ENCODE measurements around the gene LHX3. TPM values are rescaled to one million over a fixed set of nuclear protein-coding genes. Genes with fewer than 3 reads are reported as not detected.
A peak's percentile ranks its signal among the peaks of the same experiment; 100 is the strongest.

The LHX3 gene
- total and polyA plus RNA-seq, 2 of the 8 experiments (the other 6 are each of a cell fraction or from before 2014, with no cell fraction given) = 0.02 TPM; not detected in 1

DNA sequence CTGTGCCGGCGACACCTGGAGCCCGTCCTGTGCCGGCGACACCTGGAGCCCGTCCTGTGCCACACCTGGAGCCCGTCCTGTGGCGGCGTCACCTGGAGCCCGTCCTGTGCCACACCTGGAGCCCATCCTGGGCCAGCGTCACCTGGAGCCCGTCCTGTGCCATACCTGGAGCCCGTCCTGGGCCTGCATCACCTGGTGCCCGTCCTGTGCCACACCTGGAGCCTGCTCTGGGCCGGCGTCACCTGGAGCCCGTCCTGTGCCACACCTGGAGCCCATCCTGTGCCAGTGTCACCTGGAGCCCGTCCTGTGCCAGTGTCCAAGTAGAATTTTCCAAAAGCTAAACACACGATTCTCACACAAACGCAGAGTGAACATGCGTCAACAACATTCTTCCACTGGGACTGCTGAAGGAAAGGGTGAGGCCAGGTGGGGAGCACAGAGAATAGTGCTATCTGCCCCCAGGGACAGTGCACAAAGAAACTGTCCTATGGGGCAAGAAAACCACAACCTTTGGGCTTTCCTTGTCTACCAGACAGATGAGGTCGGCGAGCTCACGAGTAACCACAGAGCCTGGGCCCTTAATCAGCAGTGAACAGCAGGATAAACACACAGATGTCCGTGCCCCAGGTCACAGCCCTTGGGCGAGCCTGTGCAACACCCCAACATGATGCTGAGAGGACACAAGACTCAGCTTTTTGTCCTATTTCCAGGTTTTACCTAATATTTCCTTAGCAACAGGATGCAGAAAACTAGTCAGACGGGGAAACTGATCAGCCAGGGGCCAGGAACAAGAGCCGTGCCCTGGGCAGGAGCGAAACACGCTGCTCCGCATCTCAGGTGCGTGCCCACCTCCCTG, 32.8 kb upstream of the LHX3 start:
- Histone ChIP-seq H2BK15ac (ENCODE audit: low read length) (no peak overlapping the region), H2AK5ac (ENCODE audit: low read depth, low read length) (no peak overlapping the region), H2BK120ac (replicated peaks; ENCODE audit: low read depth, low read length) (no peak overlapping the region), H2BK5ac (ENCODE audit: low read depth, low read length) (peak overlapping the region; percentile 66; the same call in 1 of the 2 replicates), H4K5ac (ENCODE audit: insufficient read length, low read depth, low read length) (no peak overlapping the region), H3K27ac (ENCODE audit: low read depth, low read length) (no peak overlapping the region), H3K79me2 (ENCODE audit: control insufficient read depth in 1 of 2, insufficient read depth in 2 of 2, low read length in 2 of 2) (peaks cover 11 to 83% of the 10 kb centered on the region in 2 experiments; a peak in 3 of 4 replicates), H3K14ac (ENCODE audit: insufficient read length) (no peak overlapping the region), H3K79me1 (ENCODE audit: low read depth, low read length) (peaks cover 36% of the 10 kb centered on the region), H3K9me3 (ENCODE audit: insufficient read depth in 2 of 2, low read depth in 1 of 2, low read length in 1 of 2) (no peaks in the 10 kb centered on the region), H3K36me3 (ENCODE audit: control insufficient read depth in 2 of 4, insufficient read depth in 4 of 4, low read length in 3 of 4) (peaks cover 0 to 14% (median 4%) of the 10 kb centered on the region in 4 experiments; a peak in 3 of 8 replicates), H3K18ac (ENCODE audit: extremely low read depth, low read length) (no peak overlapping the region), H2BK12ac (ENCODE audit: low read depth, low read length) (no peak overlapping the region), H3K4me1 (replicated peaks in 1 of 4; ENCODE audit: control insufficient read depth in 3 of 4, insufficient read depth in 4 of 4, low read length in 3 of 4) (no peaks in the 10 kb centered on the region; a peak in 3 of 7 replicates), H3K23ac (ENCODE audit: insufficient read length) (no peak overlapping the region), H3K4ac (replicated peaks; ENCODE audit: insufficient read length, low read depth, low read length) (no peak overlapping the region), H4K91ac (replicated peaks; ENCODE audit: insufficient read length, low read length) (no peak overlapping the region), H2AFZ (ENCODE audit: low read length) (no peak overlapping the region), H3K4me2 (ENCODE audit: insufficient read depth in 1 of 2, low read depth in 2 of 2, low read length in 2 of 2) (no peak overlapping the region), H4K8ac (ENCODE audit: extremely low read depth, insufficient read depth, low read length) (no peak overlapping the region), H3K23me2 (ENCODE audit: low read depth, low read length) (no peaks in the 10 kb centered on the region), H3K27me3 (replicated peaks in 1 of 4; ENCODE audit: control insufficient read depth in 3 of 4, extremely low read depth in 1 of 4, insufficient read depth in 3 of 4, low read length in 3 of 4) (no peaks in the 10 kb centered on the region), H3K56ac (replicated peaks; ENCODE audit: insufficient read length, low read depth, low read length) (no peak overlapping the region), H3K4me3 (ENCODE audit: extremely low read depth in 1 of 4, insufficient read depth in 2 of 4, low read depth in 3 of 4, low read length in 4 of 4) (no peak overlapping the region), H2BK20ac (ENCODE audit: low read length) (no peak overlapping the region), H4K20me1 (replicated peaks in 1 of 2; ENCODE audit: control insufficient read depth in 1 of 2, insufficient read depth in 2 of 2, low read length in 2 of 2) (peaks cover 20 to 30% of the 10 kb centered on the region in 2 experiments), H3K9ac (replicated peaks in 1 of 4; ENCODE audit: extremely low read depth in 1 of 4, low read depth in 3 of 4, low read length in 3 of 4) (no peak overlapping the region)
- DNase-seq (ENCODE audit: low read depth in 1 of 2, low spot score in 2 of 2) = no peak
- FAIRE-seq = no peak
- 94% methylated on average over 32 of the region's 32 CpGs; no CpG with 5 or more reads in 1 of the 2 experiments for WGBS, 2 experiments (ENCODE audit: extremely low coverage in 1 of 2, insufficient coverage in 1 of 2, insufficient read length in 1 of 2, insufficient replicate concordance in 2 of 2, low coverage in 1 of 2, low lambda C conversion rate in 2 of 2, missing lambda C conversion rate in 1 of 2)
- CTCF ChIA-PET (ENCODE audit: partially characterized antibody) = interaction anchor here (0.7 to 1.8 kb wide), 5 partner anchors 10 to 32 kb away, joined by 3 to 10 read pairs (median 3); no protein-coding TSS in a partner anchor
- POLR2A ChIA-PET (ENCODE audit: partially characterized antibody) = no interaction called here
- TF ChIP-seq, protein P1, sequence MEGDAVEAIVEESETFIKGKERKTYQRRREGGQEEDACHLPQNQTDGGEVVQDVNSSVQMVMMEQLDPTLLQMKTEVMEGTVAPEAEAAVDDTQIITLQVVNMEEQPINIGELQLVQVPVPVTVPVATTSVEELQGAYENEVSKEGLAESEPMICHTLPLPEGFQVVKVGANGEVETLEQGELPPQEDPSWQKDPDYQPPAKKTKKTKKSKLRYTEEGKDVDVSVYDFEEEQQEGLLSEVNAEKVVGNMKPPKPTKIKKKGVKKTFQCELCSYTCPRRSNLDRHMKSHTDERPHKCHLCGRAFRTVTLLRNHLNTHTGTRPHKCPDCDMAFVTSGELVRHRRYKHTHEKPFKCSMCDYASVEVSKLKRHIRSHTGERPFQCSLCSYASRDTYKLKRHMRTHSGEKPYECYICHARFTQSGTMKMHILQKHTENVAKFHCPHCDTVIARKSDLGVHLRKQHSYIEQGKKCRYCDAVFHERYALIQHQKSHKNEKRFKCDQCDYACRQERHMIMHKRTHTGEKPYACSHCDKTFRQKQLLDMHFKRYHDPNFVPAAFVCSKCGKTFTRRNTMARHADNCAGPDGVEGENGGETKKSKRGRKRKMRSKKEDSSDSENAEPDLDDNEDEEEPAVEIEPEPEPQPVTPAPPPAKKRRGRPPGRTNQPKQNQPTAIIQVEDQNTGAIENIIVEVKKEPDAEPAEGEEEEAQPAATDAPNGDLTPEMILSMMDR (IDR thresholded peaks at IDR 0.05; ENCODE audit: control extremely low read depth in 1 of 3, insufficient read depth in 1 of 3, low read depth in 1 of 3, low read length in 3 of 3) = no peak
- TF ChIP-seq POLR2A (IDR thresholded peaks at IDR 0.05; ENCODE audit: control extremely low read depth in 1 of 2, low read depth in 2 of 2, low read length in 2 of 2) = no peak
- TF ChIP-seq SIRT6 (IDR thresholded peaks at IDR 0.05; ENCODE audit: low read length) = no peak
- no peak for TF ChIP-seq ASH2L (IDR thresholded peaks at IDR 0.05; ENCODE audit: low read length)
- TF ChIP-seq RXRA (IDR thresholded peaks at IDR 0.05; ENCODE audit: insufficient read depth, low read depth, low read length) = no peak
- TF ChIP-seq POLR2AphosphoS5 (IDR thresholded peaks at IDR 0.05; ENCODE audit: low read depth, low read length) = no peak
- TF ChIP-seq, protein P2, sequence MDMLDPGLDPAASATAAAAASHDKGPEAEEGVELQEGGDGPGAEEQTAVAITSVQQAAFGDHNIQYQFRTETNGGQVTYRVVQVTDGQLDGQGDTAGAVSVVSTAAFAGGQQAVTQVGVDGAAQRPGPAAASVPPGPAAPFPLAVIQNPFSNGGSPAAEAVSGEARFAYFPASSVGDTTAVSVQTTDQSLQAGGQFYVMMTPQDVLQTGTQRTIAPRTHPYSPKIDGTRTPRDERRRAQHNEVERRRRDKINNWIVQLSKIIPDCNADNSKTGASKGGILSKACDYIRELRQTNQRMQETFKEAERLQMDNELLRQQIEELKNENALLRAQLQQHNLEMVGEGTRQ (IDR thresholded peaks at IDR 0.05; ENCODE audit: low read length) = no peak
- TF ChIP-seq EZH2 (IDR thresholded peaks at IDR 0.05; ENCODE audit: low read depth, low read length, severe bottlenecking) = no peak
- no peak for TF ChIP-seq SP2 (IDR thresholded peaks at IDR 0.05; ENCODE audit: low read length)

Measured in H1 (cell line).